ENCODE data around the gene ABCC11. TPM values are rescaled to one million over a fixed set of nuclear protein-coding genes. Genes with fewer than 3 reads are reported as not detected.

ABCC11 gene
- total and polyA plus RNA-seq, 2 of the 13 experiments (the other 11 are each of a cell fraction or from before 2014, with no cell fraction given): 1.0 to 1.4 TPM

DNA sequence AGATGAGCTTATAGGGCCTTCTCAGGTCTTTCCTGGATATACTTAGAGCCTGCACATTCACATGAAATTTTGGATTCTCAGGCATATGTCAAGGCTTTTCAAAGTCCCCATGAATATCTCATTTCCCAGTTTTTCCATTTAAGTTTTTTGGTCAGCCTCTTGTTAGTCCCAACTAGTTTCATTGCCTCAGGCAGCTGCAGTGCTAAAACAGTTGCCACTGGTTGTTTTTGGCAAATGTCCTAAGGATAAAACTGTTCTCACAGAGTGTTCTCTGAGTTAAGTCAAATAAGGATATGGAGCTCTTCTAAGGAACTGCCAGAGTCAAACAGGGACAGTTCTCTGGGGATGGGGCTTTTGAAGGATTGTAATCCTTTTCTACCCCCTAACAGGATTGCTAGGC, 39.9 kb upstream of the ABCC11 start:
- POLR2A ChIA-PET: no interaction called here
- no peak for FAIRE-seq

DNA sequence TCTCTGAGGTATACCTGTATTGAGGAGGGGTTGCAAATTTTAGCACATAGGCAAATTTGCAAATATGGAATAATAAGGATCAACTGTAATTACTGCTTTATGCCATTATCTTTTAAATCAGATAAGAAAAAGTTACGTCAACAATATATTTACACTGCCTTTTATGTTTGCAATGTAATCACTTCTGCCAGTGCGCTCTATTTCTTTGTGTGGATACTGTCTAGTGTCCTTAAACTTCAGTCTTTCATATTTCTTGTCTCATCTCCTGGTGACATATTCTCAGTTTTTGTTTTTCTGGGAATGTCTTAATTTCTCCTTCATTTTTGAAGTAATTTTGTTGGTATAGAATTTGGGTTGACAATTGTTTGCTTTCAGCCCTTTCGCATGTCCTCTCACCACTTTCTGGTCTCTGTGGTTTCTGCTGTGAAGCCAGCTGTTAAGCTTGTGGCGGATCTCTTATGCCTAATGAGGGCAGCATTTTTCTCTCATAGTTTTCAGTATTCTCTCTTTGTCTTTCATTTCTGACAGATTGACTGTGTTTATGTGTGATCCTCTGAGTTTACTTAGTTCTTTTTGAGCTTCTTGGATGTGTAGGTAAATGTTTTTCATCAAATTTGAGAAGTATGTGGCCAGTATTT, 37.6 kb upstream of the ABCC11 start:
- BruUV-seq (replicated peaks): no TSS peak
- ATAC-seq (no peak), DNase-seq (ENCODE audit: low spot score) (no peak), FAIRE-seq (no peak)
- no peaks in the 10 kb centered on the region for H4K20me1 ChIP-seq (ENCODE audit: insufficient read depth, low read length)
- in situ Hi-C loops (cut with HindIII; ENCODE audit: extremely low pct_ligation_motif_present, low pct_unique_long_range_greater_than_20kb) (no loop called here), intact Hi-C loops (cut with micrococcal nuclease; ENCODE audit: unreplicated experiment) (no loop called here)
- peaks cover 8 to 47% of the 10 kb centered on the region in 2 experiments for H3K36me3 ChIP-seq (replicated peaks in 1 of 2; ENCODE audit: control insufficient read depth in 1 of 2, insufficient read depth in 2 of 2, low read length in 2 of 2)
- H3K9me3 ChIP-seq (ENCODE audit: low read length): peaks cover 12% of the 10 kb centered on the region
- H3K79me2 ChIP-seq (ENCODE audit: insufficient read depth, low read length): no peaks in the 10 kb centered on the region
- ChIA-PET POLR2A (no interaction called here), CTCF (ENCODE audit: low intra/inter-chr PET ratio, low total read pairs) (no interaction called here)
- H3K9ac ChIP-seq (ENCODE audit: insufficient read depth, low read depth, low read length): no peak overlapping the region
- H3K27ac ChIP-seq (ENCODE audit: extremely low read length, insufficient read depth, low read length): no peak overlapping the region
- H3K4me2 ChIP-seq (ENCODE audit: low read depth, low read length): no peak overlapping the region
- no peaks in the 10 kb centered on the region for H3K27me3 ChIP-seq (ENCODE audit: control insufficient read depth in 1 of 2, insufficient read depth in 2 of 2, low read length in 2 of 2)
- WGBS (ENCODE audit: low lambda C conversion rate): 92% methylated on average over 4 of the region's 4 CpGs
- H2AFZ ChIP-seq (ENCODE audit: low read length): no peak overlapping the region
- no peak overlapping the region for H3K4me3 ChIP-seq (replicated peaks in 1 of 3; ENCODE audit: insufficient read depth in 1 of 3, low read depth in 2 of 3, low read length in 3 of 3)
- peaks cover 10% of the 10 kb centered on the region for H3K4me1 ChIP-seq (ENCODE audit: insufficient read depth, low read length)
- TF ChIP-seq CERS6 (CRISPR knock-in tag; IDR thresholded peaks at IDR 0.05) (no peak), ZBTB40 (IDR thresholded peaks at IDR 0.05) (no peak), ZBTB40 (CRISPR knock-in tag; IDR thresholded peaks at IDR 0.05) (no peak), MAZ (IDR thresholded peaks at IDR 0.05; ENCODE audit: borderline replicate concordance, low read depth, low read length) (no peak), MAZ (CRISPR knock-in tag; IDR thresholded peaks at IDR 0.05; ENCODE audit: low read depth) (no peak), ZNF790 (CRISPR knock-in tag; IDR thresholded peaks at IDR 0.05; ENCODE audit: borderline replicate concordance) (no peak)

More for the DNA sequence above, 39.9 kb upstream of the ABCC11 start:
- intact Hi-C loops (cut with micrococcal nuclease; ENCODE audit: unreplicated experiment): no loop called here
- Histone ChIP-seq H3K9me3 (ENCODE audit: low read length) (peaks cover 12% of the 10 kb centered on the region), H3K36me3 (replicated peaks in 1 of 2; ENCODE audit: control insufficient read depth in 1 of 2, insufficient read depth in 2 of 2, low read length in 2 of 2) (peaks cover 9 to 50% of the 10 kb centered on the region in 2 experiments), H3K79me2 (ENCODE audit: insufficient read depth, low read length) (no peaks in the 10 kb centered on the region), H3K9ac (ENCODE audit: insufficient read depth, low read depth, low read length) (no peak overlapping the region), H4K20me1 (ENCODE audit: insufficient read depth, low read length) (no peaks in the 10 kb centered on the region), H3K4me3 (replicated peaks in 1 of 3; ENCODE audit: insufficient read depth in 1 of 3, low read depth in 2 of 3, low read length in 3 of 3) (no peak overlapping the region), H3K27me3 (ENCODE audit: control insufficient read depth in 1 of 2, insufficient read depth in 2 of 2, low read length in 2 of 2) (no peaks in the 10 kb centered on the region), H3K4me1 (ENCODE audit: insufficient read depth, low read length) (peaks cover 19% of the 10 kb centered on the region), H3K27ac (ENCODE audit: extremely low read length, insufficient read depth, low read length) (no peak overlapping the region), H3K4me2 (ENCODE audit: low read depth, low read length) (no peak overlapping the region), H2AFZ (ENCODE audit: low read length) (no peak overlapping the region)
- BruUV-seq (replicated peaks): no TSS peak
- CTCF ChIA-PET (ENCODE audit: low intra/inter-chr PET ratio, low total read pairs): no interaction called here
- ATAC-seq: no peak
- no peak for DNase-seq (ENCODE audit: low spot score)
- TF ChIP-seq MXD4 (CRISPR knock-in tag; IDR thresholded peaks at IDR 0.05): no peak
- TF ChIP-seq ZNF432 (CRISPR knock-in tag; IDR thresholded peaks at IDR 0.05; ENCODE audit: borderline replicate concordance): peak; percentile 97
- in situ Hi-C loops (cut with HindIII; ENCODE audit: extremely low pct_ligation_motif_present, low pct_unique_long_range_greater_than_20kb): no loop called here

Data from HepG2 (cell line).